ENCODE measurements around the gene CDA. TPM values are rescaled to one million over a fixed set of nuclear protein-coding genes. Genes with fewer than 3 reads are reported as not detected.

CDA gene
- total and polyA plus RNA-seq, 2 of the 8 experiments (the other 6 are each of a cell fraction or from before 2014, with no cell fraction given): 4.4 to 11.3 TPM

- no peak for TF ChIP-seq BRCA1 (IDR thresholded peaks at IDR 0.05; ENCODE audit: low read depth, low read length)
- TF ChIP-seq EGR1 (IDR thresholded peaks at IDR 0.05; ENCODE audit: borderline replicate concordance, low read depth, low read length): no peak
- no peak for TF ChIP-seq GTF2F1 (IDR thresholded peaks at IDR 0.05; ENCODE audit: borderline replicate concordance, low read depth, low read length)
- TF ChIP-seq SP1 (IDR thresholded peaks at IDR 0.05; ENCODE audit: low read depth, low read length): no peak
- no peak for TF ChIP-seq CHD2 (IDR thresholded peaks at IDR 0.05; ENCODE audit: low read length)
- TF ChIP-seq SIRT6 (IDR thresholded peaks at IDR 0.05; ENCODE audit: low read length): no peak
- TF ChIP-seq BACH1 (IDR thresholded peaks at IDR 0.05; ENCODE audit: low read length): no peak
- no peak for TF ChIP-seq EP300 (IDR thresholded peaks at IDR 0.05; ENCODE audit: borderline replicate concordance in 1 of 2, low read depth in 2 of 2, low read length in 2 of 2)
Observed at GRCh38 chr1:20615946-20616846, 27.3 kb downstream of the CDA start (continued).

All from H1 (cell line).